ENCODE data around the gene NBL1. TPM values are rescaled to one million over a fixed set of nuclear protein-coding genes. Genes with fewer than 3 reads are reported as not detected.

Gene NBL1
- total and polyA plus RNA-seq, 10 of the 15 experiments (the other 5 are each of a cell fraction or from before 2014, with no cell fraction given), result 0.13 to 2.4 (median 0.81) TPM; not detected in 1

DNA sequence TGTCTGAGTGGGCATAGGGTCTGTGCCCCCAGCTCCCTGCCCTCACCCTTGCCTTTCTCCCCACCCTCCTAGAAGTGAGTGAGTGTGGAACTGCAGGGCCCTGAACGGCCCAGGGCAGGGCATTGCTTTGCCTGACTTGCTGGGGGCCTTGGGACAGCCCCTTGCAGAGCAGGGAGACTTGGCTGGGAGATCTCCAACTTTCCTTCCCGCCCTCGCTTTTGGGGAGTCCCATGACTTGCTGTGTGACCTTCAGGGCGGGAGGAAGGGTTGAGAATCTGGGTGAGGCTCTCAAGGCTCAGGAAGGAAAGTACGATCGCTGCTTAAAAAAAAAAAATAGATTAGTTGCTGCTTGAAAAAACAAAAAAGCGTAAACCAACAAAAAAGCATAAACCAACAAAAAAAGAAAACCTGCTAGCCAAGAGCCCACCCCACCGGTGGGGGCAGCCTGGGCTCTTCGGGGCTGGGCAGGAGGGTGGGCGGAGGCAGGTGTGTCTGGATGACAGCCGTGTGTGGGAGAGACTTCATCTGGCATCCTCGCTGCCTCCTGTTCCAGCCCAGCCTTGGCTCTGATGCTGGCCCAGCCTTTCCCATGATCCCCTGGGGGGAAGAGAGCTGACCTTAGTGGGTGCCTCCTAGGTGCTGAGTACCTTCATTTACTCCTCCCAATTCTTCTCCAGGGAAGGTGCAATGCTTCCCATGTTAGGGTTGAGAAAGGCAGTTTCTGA lies 6.5 kb downstream of the NBL1 start:
- Histone ChIP-seq H4K20me1 (ENCODE audit: control insufficient read depth, insufficient read depth) (no peaks in the 10 kb centered on the region), H3K79me2 (ENCODE audit: control insufficient read depth, insufficient read depth, low read length) (no peaks in the 10 kb centered on the region), H3K9ac (ENCODE audit: control insufficient read depth, insufficient read depth, low read length) (no peak overlapping the region), H3K36me3 (ENCODE audit: control insufficient read depth in 2 of 2, insufficient read depth in 2 of 2, low read length in 1 of 2) (no peaks in the 10 kb centered on the region), H3K4me1 (ENCODE audit: control insufficient read depth, insufficient read depth, low read length) (no peaks in the 10 kb centered on the region), H2AFZ (ENCODE audit: control insufficient read depth, low read depth, low read length) (no peak overlapping the region; the same call in 1 of the 2 replicates), H3K4me2 (ENCODE audit: control insufficient read depth, insufficient read depth) (no peak overlapping the region), H3K4me3 (no peak overlapping the region), H3K27ac (ENCODE audit: control insufficient read depth, insufficient read depth) (no peak overlapping the region), H3K9me3 (replicated peaks; ENCODE audit: control insufficient read depth, insufficient read depth, low read length) (no peaks in the 10 kb centered on the region), H3K27me3 (replicated peaks in 1 of 2; ENCODE audit: control insufficient read depth in 2 of 2, insufficient read depth in 2 of 2, low read length in 1 of 2) (no peaks in the 10 kb centered on the region; a peak in 2 of 4 replicates)
- no peak for TF ChIP-seq CBX3 (IDR thresholded peaks at IDR 0.05; ENCODE audit: borderline replicate concordance, low read depth)
- TF ChIP-seq, protein P1, sequence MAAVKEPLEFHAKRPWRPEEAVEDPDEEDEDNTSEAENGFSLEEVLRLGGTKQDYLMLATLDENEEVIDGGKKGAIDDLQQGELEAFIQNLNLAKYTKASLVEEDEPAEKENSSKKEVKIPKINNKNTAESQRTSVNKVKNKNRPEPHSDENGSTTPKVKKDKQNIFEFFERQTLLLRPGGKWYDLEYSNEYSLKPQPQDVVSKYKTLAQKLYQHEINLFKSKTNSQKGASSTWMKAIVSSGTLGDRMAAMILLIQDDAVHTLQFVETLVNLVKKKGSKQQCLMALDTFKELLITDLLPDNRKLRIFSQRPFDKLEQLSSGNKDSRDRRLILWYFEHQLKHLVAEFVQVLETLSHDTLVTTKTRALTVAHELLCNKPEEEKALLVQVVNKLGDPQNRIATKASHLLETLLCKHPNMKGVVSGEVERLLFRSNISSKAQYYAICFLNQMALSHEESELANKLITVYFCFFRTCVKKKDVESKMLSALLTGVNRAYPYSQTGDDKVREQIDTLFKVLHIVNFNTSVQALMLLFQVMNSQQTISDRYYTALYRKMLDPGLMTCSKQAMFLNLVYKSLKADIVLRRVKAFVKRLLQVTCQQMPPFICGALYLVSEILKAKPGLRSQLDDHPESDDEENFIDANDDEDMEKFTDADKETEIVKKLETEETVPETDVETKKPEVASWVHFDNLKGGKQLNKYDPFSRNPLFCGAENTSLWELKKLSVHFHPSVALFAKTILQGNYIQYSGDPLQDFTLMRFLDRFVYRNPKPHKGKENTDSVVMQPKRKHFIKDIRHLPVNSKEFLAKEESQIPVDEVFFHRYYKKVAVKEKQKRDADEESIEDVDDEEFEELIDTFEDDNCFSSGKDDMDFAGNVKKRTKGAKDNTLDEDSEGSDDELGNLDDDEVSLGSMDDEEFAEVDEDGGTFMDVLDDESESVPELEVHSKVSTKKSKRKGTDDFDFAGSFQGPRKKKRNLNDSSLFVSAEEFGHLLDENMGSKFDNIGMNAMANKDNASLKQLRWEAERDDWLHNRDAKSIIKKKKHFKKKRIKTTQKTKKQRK (IDR thresholded peaks at IDR 0.05; ENCODE audit: low read depth, low read length), result no peak
- no peak for TF ChIP-seq NR2C1 (IDR thresholded peaks at IDR 0.05)
- no peak for TF ChIP-seq SMAD5 (IDR thresholded peaks at IDR 0.05; ENCODE audit: low read depth)
- in situ Hi-C loops (cut with MboI) (no loop called here), intact Hi-C loops (cut with micrococcal nuclease; ENCODE audit: unreplicated experiment) (loop anchor here (1.0 to 10.0 kb wide), 5 partner anchors 163 to 398 kb away; partner anchors contain the start of genes AKR7A2, CAPZB, EMC1 and MRTO4)
- ATAC-seq (no peak), DNase-seq (ENCODE audit: low read depth, low spot score) (no peak), FAIRE-seq (no peak)
- CTCF ChIA-PET, result interaction anchor here (0.6 to 3.1 kb wide), 28 partner anchors 9 to 766 kb away, joined by 3 to 14 read pairs (median 4); no protein-coding TSS in a partner anchor
- 45% methylated on average over 12 of the region's 12 CpGs for WGBS (ENCODE audit: insufficient coverage, insufficient replicate concordance, low lambda C conversion rate, missing lambda C conversion rate)
- RAD21 ChIA-PET (ENCODE audit: unreplicated experiment), result interaction anchor here (0.6 to 2.1 kb wide), 12 partner anchors 10 to 482 kb away, joined by 3 to 11 read pairs (median 4); a partner anchor contains a TSS
- POLR2A ChIA-PET, result no interaction called here
- no TSS peak for BruUV-seq (replicated peaks)
- SMC1A ChIA-PET (ENCODE audit: uncharacterized antibody, unreplicated experiment), result interaction anchor here (1.0 to 1.2 kb wide), 3 partner anchors 14 to 260 kb away, joined by 3 read pairs; no protein-coding TSS in a partner anchor

All from GM12878 (cell line).